GM23248 (cell line): Measurements from ENCODE around the gene TCF7L2. TPM values are rescaled to one million over a fixed set of nuclear protein-coding genes. Genes with fewer than 3 reads are reported as not detected.

Experiments
- DNase-seq: peaks from one replicate; pipeline ENCODE4 v3.0.0-alpha.2; 2015
- H2AFZ ChIP-seq: fragments of 200-600 bp; sonication (generic); 2 replicates; pipeline ENCODE4 v1.6.1; 2016; ENCODE audit warnings: antibody characterized with exemption
- H3F3A ChIP-seq: fragments of 200-600 bp; sonication (generic); 2 replicates; pipeline ENCODE4 v1.6.1; 2016; ENCODE audit warnings: mild to moderate bottlenecking, antibody characterized with exemption, mixed run types; ENCODE audit not compliant: insufficient read depth
- H3K27ac ChIP-seq: fragments of 200-600 bp; sonication (generic); 2 replicates; pipeline ENCODE4 v1.5.1; 2016; ENCODE audit warnings: mild to moderate bottlenecking
- H3K27me3 ChIP-seq: fragments of 200-600 bp; sonication (generic); replicated peaks from 2 replicates; pipeline ENCODE4 v1.6.1; 2016; ENCODE audit warnings: mild to moderate bottlenecking; ENCODE audit not compliant: insufficient read depth
- H3K36me3 ChIP-seq: fragments of 200-600 bp; sonication (generic); 2 replicates; pipeline ENCODE4 v1.6.1; 2016; ENCODE audit warnings: low read depth, mild to moderate bottlenecking
- H3K4me1 ChIP-seq: fragments of 200-600 bp; sonication (generic); 2 replicates; pipeline ENCODE4 v1.6.1; 2016; ENCODE audit warnings: mild to moderate bottlenecking; ENCODE audit not compliant: insufficient read depth
- H3K4me2 ChIP-seq: fragments of 200-600 bp; sonication (generic); one replicate; pipeline ENCODE4 v1.6.1; 2016; ENCODE audit warnings: mild to moderate bottlenecking; ENCODE audit not compliant: unreplicated experiment
- H3K4me3 ChIP-seq: fragments of 200-600 bp; sonication (generic); 2 replicates; pipeline ENCODE4 v1.5.1; 2016; ENCODE audit warnings: mild to moderate bottlenecking
- H3K79me2 ChIP-seq: fragments of 200-600 bp; sonication (generic); 2 replicates; pipeline ENCODE4 v1.6.1; 2016; ENCODE audit warnings: mild to moderate bottlenecking; ENCODE audit not compliant: insufficient read depth
- H3K9ac ChIP-seq: fragments of 200-600 bp; sonication (generic); 2 replicates; pipeline ENCODE4 v1.6.1; 2016; ENCODE audit warnings: mild to moderate bottlenecking
- H3K9me2 ChIP-seq: fragments of 200-600 bp; sonication (generic); 2 replicates; pipeline ENCODE4 v1.6.1; 2016; ENCODE audit warnings: mixed run types, mild to moderate bottlenecking, moderate library complexity; ENCODE audit not compliant: insufficient read depth
- H3K9me3 ChIP-seq: fragments of 200-600 bp; sonication (generic); one replicate; pipeline ENCODE4 v1.6.1; 2017; ENCODE audit warnings: low read depth
- H4K20me1 ChIP-seq: fragments of 200-600 bp; sonication (generic); 2 replicates; pipeline ENCODE4 v1.6.0; 2016; ENCODE audit not compliant: insufficient read depth
- EZH2 ChIP-seq: fragments of 200-600 bp; sonication (generic); IDR thresholded peaks from 2 replicates; pipeline ENCODE4 v1.6.1; 2018; ENCODE audit warnings: antibody characterized with exemption, mild to moderate bottlenecking; ENCODE audit not compliant: insufficient read depth, poor library complexity, severe bottlenecking
- EZH2phosphoT487 ChIP-seq: fragments of 200-600 bp; sonication (generic); IDR thresholded peaks from 2 replicates; pipeline ENCODE4 v1.6.1; 2018; ENCODE audit warnings: antibody characterized with exemption, moderate library complexity, mild to moderate bottlenecking, low read depth; ENCODE audit not compliant: insufficient read depth
- WGBS, 2 experiments: methylation state at CpG; one replicate each; pipeline ENCODE4 v1.1.6; 2015 to 2017; ENCODE audit warnings: low lambda C conversion rate in 2 of 2, low coverage in 1 of 2; ENCODE audit errors: missing lambda C conversion rate in 2 of 2; 5-methylcytosine and 5-hydroxymethylcytosine counted together
- in situ Hi-C: fragments of 300-500 bp; cut with MboI; formaldehyde crosslinking; loops from 2 replicates; pipeline ENCODE4 v1.15.0; 2020
- polyA plus RNA-seq: library from polyadenylated mRNA; unstranded; fragments of >200 nt; fragmentation: Nextera tagmentation; extraction: Ambion mirVana; gene quantifications from 2 replicates; pipeline ENCODE4 v1.2.1, GENCODE V29; 2016
- total RNA-seq: library from RNA; depleted of rRNA; stranded (reverse); fragments of >200 nt; shearing (Covaris generic); gene quantifications from 2 replicates; pipeline ENCODE4 v1.2.3, GENCODE V29; 2014

TCF7L2 gene
- total and polyA plus RNA-seq, 2 experiments from 2014 or later, result 6.2 to 19.3 TPM

DNA sequence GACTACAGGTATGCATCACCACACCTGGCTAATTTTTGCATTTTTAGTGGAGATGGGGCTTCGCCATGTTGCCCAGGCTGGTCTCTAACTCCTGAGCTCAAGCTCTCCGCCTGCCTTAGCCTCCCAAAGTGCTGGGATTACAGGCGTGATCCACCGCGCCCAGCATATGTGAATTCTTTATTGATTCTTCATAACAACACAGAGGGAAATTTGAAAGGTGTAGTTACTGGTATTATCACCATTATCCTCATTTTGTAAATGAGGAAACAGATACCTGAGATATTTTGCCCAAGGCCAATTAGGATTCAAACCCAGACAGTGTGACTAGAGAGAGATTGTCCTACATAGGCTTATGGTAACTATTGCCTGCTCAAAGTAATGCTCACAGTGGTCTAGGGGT is 22.6 kb downstream of the TCF7L2 start:
- TF ChIP-seq EZH2, result no peak
- no peak for TF ChIP-seq EZH2phosphoT487
- peaks cover 100% of the 10 kb centered on the region for H3K79me2 ChIP-seq
- no peak overlapping the region for H3K9ac ChIP-seq
- peaks cover 18% of the 10 kb centered on the region for H3K36me3 ChIP-seq
- H3K4me1 ChIP-seq, result peaks cover 2% of the 10 kb centered on the region; the same call in 1 of the 2 replicates
- 97% methylated on average over 5 of the region's 5 CpGs for WGBS, 2 experiments
- no peaks in the 10 kb centered on the region for H3K27me3 ChIP-seq
- H2AFZ ChIP-seq, result no peak overlapping the region
- no peak for DNase-seq
- H3K9me3 ChIP-seq, result no peaks in the 10 kb centered on the region
- H3K9me2 ChIP-seq, result no peaks in the 10 kb centered on the region
- no peak overlapping the region for H3K27ac ChIP-seq
- H3K4me3 ChIP-seq, result no peak overlapping the region
- H3K4me2 ChIP-seq, result no peak overlapping the region
- in situ Hi-C loops, result loop anchor here (25.0 kb wide), 1 partner anchor 415 kb away; no protein-coding TSS in a partner anchor
- no peaks in the 10 kb centered on the region; the same call in 1 of the 2 replicates for H4K20me1 ChIP-seq
- H3F3A ChIP-seq, result peaks cover 14% of the 10 kb centered on the region; the same call in 1 of the 2 replicates

DNA sequence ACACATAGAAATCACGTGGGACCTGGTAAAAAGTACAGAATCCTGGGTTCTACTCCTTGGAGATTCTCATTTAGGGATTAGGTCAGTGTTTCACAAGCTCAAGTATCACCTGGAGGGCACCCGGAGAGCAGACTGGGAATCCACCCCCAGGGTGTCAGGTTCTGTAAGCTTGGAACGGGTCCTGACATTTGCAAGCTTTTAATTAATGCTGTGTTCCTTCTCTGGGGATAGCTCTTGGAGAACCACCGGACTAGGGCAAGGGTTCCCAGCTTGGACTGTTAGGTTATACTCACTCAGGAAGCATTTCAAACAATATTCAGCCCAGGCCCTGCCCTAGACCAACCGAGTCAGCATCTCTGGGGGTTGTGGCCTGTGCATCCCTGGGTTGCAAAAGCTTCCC is 23.0 kb downstream of the TCF7L2 start:
- WGBS, 2 experiments, result 66 to 69% methylated on average over 5 of the region's 5 CpGs
- H3K27ac ChIP-seq, result no peak overlapping the region
- no peak overlapping the region for H2AFZ ChIP-seq
- H3K9ac ChIP-seq, result no peak overlapping the region
- H3K36me3 ChIP-seq, result peaks cover 21% of the 10 kb centered on the region
- no peaks in the 10 kb centered on the region for H3K9me3 ChIP-seq
- peaks cover 100% of the 10 kb centered on the region for H3K79me2 ChIP-seq
- H4K20me1 ChIP-seq, result no peaks in the 10 kb centered on the region; the same call in 1 of the 2 replicates
- DNase-seq, result no peak
- H3K4me3 ChIP-seq, result no peak overlapping the region
- H3K4me2 ChIP-seq, result no peak overlapping the region
- in situ Hi-C loops, result loop anchor here (25.0 kb wide), 1 partner anchor 414 kb away; no protein-coding TSS in a partner anchor
- no peaks in the 10 kb centered on the region for H3K4me1 ChIP-seq
- H3K9me2 ChIP-seq, result no peaks in the 10 kb centered on the region
- no peaks in the 10 kb centered on the region for H3K27me3 ChIP-seq
- peaks cover 10% of the 10 kb centered on the region; the same call in 1 of the 2 replicates for H3F3A ChIP-seq
- TF ChIP-seq EZH2, result no peak
- no peak for TF ChIP-seq EZH2phosphoT487

DNA sequence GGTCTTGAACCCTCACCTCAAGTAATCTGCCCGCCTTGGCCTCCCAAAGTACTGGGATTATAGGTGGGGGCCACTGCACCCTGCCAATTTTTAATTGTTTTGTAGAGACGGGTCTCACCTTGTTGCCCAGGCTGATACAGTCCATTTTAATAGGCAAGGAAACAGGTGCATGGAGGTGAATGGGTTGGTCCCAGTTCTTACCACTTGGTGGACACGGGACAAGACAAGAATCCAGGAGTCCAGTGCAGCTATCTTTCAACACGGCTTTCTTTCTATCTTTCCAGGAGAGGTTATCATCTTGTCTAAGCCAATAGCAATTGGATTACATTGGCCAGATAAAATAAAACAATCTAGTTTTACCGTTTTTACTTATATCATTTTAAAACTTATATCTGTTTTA is 23.8 kb downstream of the TCF7L2 start:
- H3K27me3 ChIP-seq, result no peaks in the 10 kb centered on the region
- no peaks in the 10 kb centered on the region; the same call in 1 of the 2 replicates for H4K20me1 ChIP-seq
- peaks cover 6% of the 10 kb centered on the region; the same call in 1 of the 2 replicates for H3F3A ChIP-seq
- H3K9me2 ChIP-seq, result no peaks in the 10 kb centered on the region
- H3K9ac ChIP-seq, result no peak overlapping the region
- no peak overlapping the region for H3K4me2 ChIP-seq
- no peak overlapping the region for H3K4me3 ChIP-seq
- in situ Hi-C loops, result loop anchor here (25.0 kb wide), 1 partner anchor 413 kb away; no protein-coding TSS in a partner anchor
- H3K9me3 ChIP-seq, result no peaks in the 10 kb centered on the region
- no peak for DNase-seq
- peaks cover 21% of the 10 kb centered on the region for H3K36me3 ChIP-seq
- WGBS, 2 experiments, result 89 to 95% methylated on average over 5 of the region's 5 CpGs
- H2AFZ ChIP-seq, result no peak overlapping the region
- no peaks in the 10 kb centered on the region for H3K4me1 ChIP-seq
- no peak overlapping the region for H3K27ac ChIP-seq
- H3K79me2 ChIP-seq, result peaks cover 99% of the 10 kb centered on the region
- no peak for TF ChIP-seq EZH2
- TF ChIP-seq EZH2phosphoT487, result no peak

DNA sequence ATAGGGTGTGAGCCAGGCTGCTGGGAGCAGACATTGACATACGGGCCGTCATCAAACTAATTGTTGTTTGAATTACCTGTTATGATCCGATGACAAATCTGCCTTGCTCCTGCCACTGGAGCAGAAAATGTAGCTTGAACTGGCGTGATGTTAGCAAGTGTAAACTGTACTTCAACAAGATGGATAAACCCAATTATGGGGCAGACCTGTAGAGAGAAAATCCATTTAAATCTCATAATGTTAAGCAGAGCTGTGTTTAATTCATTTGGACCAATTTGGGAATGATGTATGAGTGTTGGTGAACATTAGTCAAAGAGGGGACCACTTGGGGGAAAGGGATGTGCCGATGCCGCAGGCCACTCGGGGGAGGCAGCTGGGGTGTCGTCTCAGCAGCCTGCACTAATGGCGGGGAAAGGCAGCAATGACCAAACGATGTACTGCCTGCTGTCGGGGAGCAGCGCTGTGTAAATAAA is 27.4 kb downstream of the TCF7L2 start:
- H3K36me3 ChIP-seq, result peaks cover 15% of the 10 kb centered on the region
- no peak overlapping the region for H3K27ac ChIP-seq
- no peaks in the 10 kb centered on the region for H3F3A ChIP-seq
- in situ Hi-C loops, result no loop called here
- H4K20me1 ChIP-seq, result peaks cover 4% of the 10 kb centered on the region; the same call in 1 of the 2 replicates
- no peak for DNase-seq
- TF ChIP-seq EZH2, result no peak
- TF ChIP-seq EZH2phosphoT487, result no peak
- no peak overlapping the region for H2AFZ ChIP-seq
- no peak overlapping the region for H3K4me2 ChIP-seq
- H3K4me1 ChIP-seq, result no peaks in the 10 kb centered on the region
- H3K79me2 ChIP-seq, result peaks cover 99% of the 10 kb centered on the region
- no peaks in the 10 kb centered on the region for H3K27me3 ChIP-seq
- no peak overlapping the region for H3K4me3 ChIP-seq
- no peak overlapping the region for H3K9ac ChIP-seq
- no peaks in the 10 kb centered on the region for H3K9me2 ChIP-seq
- WGBS, 2 experiments, result 89 to 91% methylated on average over 12 of the region's 12 CpGs
- H3K9me3 ChIP-seq, result no peaks in the 10 kb centered on the region
